ENCODE measurements around the gene STX2. TPM values are rescaled to one million over a fixed set of nuclear protein-coding genes. Genes with fewer than 3 reads are reported as not detected.

Gene STX2
- total RNA-seq, 4 donors from 2014 or later, result 4.8 to 12.0 (median 9.1) TPM

- no peak overlapping the region for H3K4me3 ChIP-seq
- H3K4me1 ChIP-seq, result no peaks in the 10 kb centered on the region
- H3K27me3 ChIP-seq, result peaks cover 0 to 3% (median 0%) of the 10 kb centered on the region in 3 donors
- ATAC-seq (no peak), DNase-seq (no peak)
- H3K9me3 ChIP-seq, result no peaks in the 10 kb centered on the region
- in situ Hi-C loops (cut with MboI; ENCODE audit: low sequenced_read_pairs in 4 of 4) (no loop called here), intact Hi-C loops (cut with DNase I; ENCODE audit: low total_unique reads) (no loop called here)
- TF ChIP-seq POLR2A (IDR thresholded peaks at IDR 0.05) (no peak), CTCF (IDR thresholded peaks at IDR 0.05 in 4 of 5, conservative IDR thresholded peaks at IDR 0.05 in 1 of 5) (no peak)
- H3K36me3 ChIP-seq, result no peaks in the 10 kb centered on the region
- H3K27ac ChIP-seq, result no peak overlapping the region
Measured at GRCh38 chr12:130764475-130765185, 74.4 kb downstream of the STX2 start.

GRCh38 chr12:130764073-130764472 is 75.0 kb downstream of the STX2 start:
- H3K36me3 ChIP-seq, result no peaks in the 10 kb centered on the region
- intact Hi-C loops (cut with DNase I; ENCODE audit: low total_unique reads) (no loop called here), in situ Hi-C loops (cut with MboI; ENCODE audit: low sequenced_read_pairs in 4 of 4) (no loop called here)

GRCh38 chr12:130762319-130762675 is 76.8 kb downstream of the STX2 start:
- no peak for ATAC-seq
- H3K27me3 ChIP-seq, result peaks cover 0 to 3% (median 0%) of the 10 kb centered on the region in 3 donors
- TF ChIP-seq CTCF (IDR thresholded peaks at IDR 0.05 in 4 of 5, conservative IDR thresholded peaks at IDR 0.05 in 1 of 5) (no peak), POLR2A (IDR thresholded peaks at IDR 0.05) (no peak)
- in situ Hi-C loops (cut with MboI; ENCODE audit: low sequenced_read_pairs in 4 of 4), result no loop called here
- H3K4me3 ChIP-seq, result no peak overlapping the region
- intact Hi-C loops (cut with DNase I; ENCODE audit: low total_unique reads), result no loop called here
- no peak overlapping the region for H3K27ac ChIP-seq
- H3K4me1 ChIP-seq, result no peaks in the 10 kb centered on the region
- DNase-seq, result no peak
- no peaks in the 10 kb centered on the region for H3K9me3 ChIP-seq
- no peaks in the 10 kb centered on the region for H3K36me3 ChIP-seq

More at GRCh38 chr12:130764073-130764472, 75.0 kb downstream of the STX2 start:
- Histone ChIP-seq H3K27me3 (peaks cover 0 to 3% (median 0%) of the 10 kb centered on the region in 3 donors), H3K27ac (no peak overlapping the region), H3K4me1 (no peaks in the 10 kb centered on the region), H3K9me3 (no peaks in the 10 kb centered on the region), H3K4me3 (no peak overlapping the region)
- DNase-seq (no peak), ATAC-seq (no peak)
- TF ChIP-seq CTCF (IDR thresholded peaks at IDR 0.05 in 4 of 5, conservative IDR thresholded peaks at IDR 0.05 in 1 of 5) (no peak), POLR2A (IDR thresholded peaks at IDR 0.05) (no peak)

GRCh38 chr12:130761537-130762318 is 77.3 kb downstream of the STX2 start:
- Histone ChIP-seq H3K4me1 (no peaks in the 10 kb centered on the region), H3K27me3 (peaks cover 0 to 3% (median 0%) of the 10 kb centered on the region in 3 donors), H3K9me3 (no peaks in the 10 kb centered on the region), H3K36me3 (no peaks in the 10 kb centered on the region), H3K27ac (no peak overlapping the region), H3K4me3 (no peak overlapping the region)
- intact Hi-C loops (cut with DNase I; ENCODE audit: low total_unique reads) (no loop called here), in situ Hi-C loops (cut with MboI; ENCODE audit: low sequenced_read_pairs in 4 of 4) (no loop called here)
- TF ChIP-seq POLR2A (IDR thresholded peaks at IDR 0.05) (no peak), CTCF (IDR thresholded peaks at IDR 0.05 in 4 of 5, conservative IDR thresholded peaks at IDR 0.05 in 1 of 5) (peak in 3 of 5 experiments; percentile 22 to 36 (median 27))
- DNase-seq (no peak), ATAC-seq (no peak)

All from gastrocnemius medialis (tissue), 4 donors.